ENCODE data around the gene ATG16L1. TPM values are rescaled to one million over a fixed set of nuclear protein-coding genes. Genes with fewer than 3 reads are reported as not detected.

The ATG16L1 gene
- total and polyA plus RNA-seq, 2 donors (not counting 3 experiments of a cell fraction or from before 2014, with no cell fraction given) = 18.1 to 29.8 TPM

DNA sequence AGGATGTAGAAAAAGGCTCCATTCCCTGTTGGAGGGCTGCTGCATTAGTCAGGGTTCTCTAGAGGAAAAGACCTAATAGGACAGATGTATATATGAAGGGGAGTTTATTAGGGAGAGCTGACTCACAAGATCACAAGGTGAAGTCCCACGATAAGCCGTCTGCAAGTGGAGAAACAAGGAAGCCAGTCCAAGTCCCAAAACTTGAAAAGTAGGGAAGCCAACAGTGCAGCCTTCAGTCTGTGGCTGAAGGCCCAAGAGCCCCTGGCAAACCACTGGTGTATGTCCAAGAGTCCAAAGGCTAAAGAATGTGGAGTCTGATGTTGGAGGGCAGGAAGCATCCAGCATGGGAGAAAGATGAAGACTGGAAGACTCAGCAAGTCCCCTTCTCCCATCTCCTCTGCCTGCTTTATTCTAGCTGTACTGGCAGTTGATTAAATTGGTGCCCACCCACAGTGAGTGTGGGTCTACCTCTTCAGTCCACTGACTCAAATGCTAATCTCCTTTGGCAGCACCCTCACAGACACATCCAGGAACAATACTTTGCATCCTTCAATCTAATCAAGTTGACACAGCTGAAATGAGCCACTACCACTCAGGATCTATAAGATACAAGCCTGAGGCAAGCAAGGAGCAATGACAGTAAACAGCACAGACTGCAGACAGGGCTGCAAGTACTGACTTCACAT is 30.0 kb upstream of the ATG16L1 start:
- DNase-seq (ENCODE audit: low read depth, low spot score) (no peak), FAIRE-seq (no peak)
- no peak overlapping the region for H3K4me3 ChIP-seq (replicated peaks in 1 of 3; ENCODE audit: insufficient read depth in 1 of 3, low read depth in 1 of 3, low read length in 3 of 3)
- H3K4me2 ChIP-seq (ENCODE audit: insufficient read depth, low read length) = no peak overlapping the region
- BruUV-seq (replicated peaks) = no TSS peak
- H3K27me3 ChIP-seq (ENCODE audit: control insufficient read depth in 2 of 2, insufficient read depth in 2 of 2, low read length in 2 of 2) = peaks cover 0 to 3% of the 10 kb centered on the region in 2 experiments
- H2AFZ ChIP-seq (ENCODE audit: low read depth, low read length) = no peak overlapping the region
- no peak overlapping the region for H3K27ac ChIP-seq (ENCODE audit: insufficient read depth, low read depth, low read length)
- H3K9me3 ChIP-seq (replicated peaks; ENCODE audit: control insufficient read depth, insufficient read depth, low read length) = no peaks in the 10 kb centered on the region
- no peaks in the 10 kb centered on the region for H4K20me1 ChIP-seq (replicated peaks; ENCODE audit: control insufficient read depth, extremely low read depth, insufficient read depth, low read length)
- H3K9ac ChIP-seq (replicated peaks; ENCODE audit: extremely low read depth, insufficient read depth, low read length) = no peak overlapping the region
- no peaks in the 10 kb centered on the region for H3K79me2 ChIP-seq (ENCODE audit: control insufficient read depth, insufficient read depth, low read length)
- ChIA-PET POLR2A (no interaction called here), CTCF (no interaction called here)
- no peak for TF ChIP-seq FOS (IDR thresholded peaks at IDR 0.05; ENCODE audit: borderline replicate concordance, insufficient read depth, low read length)
- TF ChIP-seq JUN (IDR thresholded peaks at IDR 0.05; ENCODE audit: borderline replicate concordance, insufficient read depth, insufficient read length, low read depth) = no peak
- TF ChIP-seq, protein P1, sequence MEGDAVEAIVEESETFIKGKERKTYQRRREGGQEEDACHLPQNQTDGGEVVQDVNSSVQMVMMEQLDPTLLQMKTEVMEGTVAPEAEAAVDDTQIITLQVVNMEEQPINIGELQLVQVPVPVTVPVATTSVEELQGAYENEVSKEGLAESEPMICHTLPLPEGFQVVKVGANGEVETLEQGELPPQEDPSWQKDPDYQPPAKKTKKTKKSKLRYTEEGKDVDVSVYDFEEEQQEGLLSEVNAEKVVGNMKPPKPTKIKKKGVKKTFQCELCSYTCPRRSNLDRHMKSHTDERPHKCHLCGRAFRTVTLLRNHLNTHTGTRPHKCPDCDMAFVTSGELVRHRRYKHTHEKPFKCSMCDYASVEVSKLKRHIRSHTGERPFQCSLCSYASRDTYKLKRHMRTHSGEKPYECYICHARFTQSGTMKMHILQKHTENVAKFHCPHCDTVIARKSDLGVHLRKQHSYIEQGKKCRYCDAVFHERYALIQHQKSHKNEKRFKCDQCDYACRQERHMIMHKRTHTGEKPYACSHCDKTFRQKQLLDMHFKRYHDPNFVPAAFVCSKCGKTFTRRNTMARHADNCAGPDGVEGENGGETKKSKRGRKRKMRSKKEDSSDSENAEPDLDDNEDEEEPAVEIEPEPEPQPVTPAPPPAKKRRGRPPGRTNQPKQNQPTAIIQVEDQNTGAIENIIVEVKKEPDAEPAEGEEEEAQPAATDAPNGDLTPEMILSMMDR (IDR thresholded peaks at IDR 0.05; ENCODE audit: extremely low read depth in 1 of 2, insufficient read depth in 1 of 2, low read depth in 1 of 2, low read length in 2 of 2) = no peak
- no peak for TF ChIP-seq MYC (IDR thresholded peaks at IDR 0.05; ENCODE audit: low read depth, low read length)
- TF ChIP-seq POLR2AphosphoS5 (IDR thresholded peaks at IDR 0.05; ENCODE audit: insufficient read depth, low read depth, low read length) = no peak
- TF ChIP-seq POLR2A (IDR thresholded peaks at IDR 0.05; ENCODE audit: low read depth, low read length) = no peak
- no peak for TF ChIP-seq EZH2 (IDR thresholded peaks at IDR 0.05; ENCODE audit: borderline replicate concordance, low read depth, low read length, severe bottlenecking)
- TF ChIP-seq, protein P2, sequence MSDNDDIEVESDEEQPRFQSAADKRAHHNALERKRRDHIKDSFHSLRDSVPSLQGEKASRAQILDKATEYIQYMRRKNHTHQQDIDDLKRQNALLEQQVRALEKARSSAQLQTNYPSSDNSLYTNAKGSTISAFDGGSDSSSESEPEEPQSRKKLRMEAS (IDR thresholded peaks at IDR 0.05; ENCODE audit: insufficient read depth, insufficient read length) = no peak
- no peak for TF ChIP-seq GATA2 (IDR thresholded peaks at IDR 0.05; ENCODE audit: insufficient read depth, insufficient read length, low read depth, low read length)
- intact Hi-C loops (cut with micrococcal nuclease) = no loop called here
- dilution Hi-C loops (cut with MboI; ENCODE audit: extremely low pct_ligation_motif_present, low sequenced_read_pairs) = no loop called here
- no peaks in the 10 kb centered on the region for H3K4me1 ChIP-seq (ENCODE audit: control insufficient read depth, extremely low read depth, insufficient read depth, low read length)
- no peaks in the 10 kb centered on the region for H3K9me1 ChIP-seq (replicated peaks; ENCODE audit: control insufficient read depth, extremely low read depth, insufficient read depth, low read length)
- H3K36me3 ChIP-seq (ENCODE audit: control insufficient read depth in 2 of 2, extremely low read depth in 1 of 2, insufficient read depth in 2 of 2, low read length in 2 of 2) = no peaks in the 10 kb centered on the region
